Stimulated activated CD4-positive, alpha-beta T cell treated with anti-CD3 and anti-CD28 coated beads, Interleukin-1b, Interleukin-23, amount 100 ng/mL, for 1 hour (primary cell): ENCODE results near the gene ATP6AP2.
A peak's percentile ranks its signal among the peaks of the same experiment; 100 is the strongest.

Source experiments
- DNase-seq, 2 donors: peaks; one replicate each; pipeline ENCODE4 v3.0.0-alpha.2; 2020; ENCODE audit warnings: low read depth in 2 of 2

Gene ATP6AP2

GRCh38 chrX:40644176-40644575 is 63.4 kb downstream of the ATP6AP2 start:
- no peak for DNase-seq

- DNase-seq = no peak
Measured at GRCh38 chrX:40644821-40645358, 64.1 kb downstream of the ATP6AP2 start.

- no peak for DNase-seq
Measured at GRCh38 chrX:40646489-40647306, 65.9 kb downstream of the ATP6AP2 start.

GRCh38 chrX:40647307-40648197 is 66.8 kb downstream of the ATP6AP2 start, which contains the start of gene CXorf38:
CXorf38 (minus strand) TSS chrX:40647561; CDS start chrX:40647520, 41 bp downstream.
- DNase-seq = peak; percentile 78 to 80

GRCh38 chrX:40651620-40652223 is 71.0 kb downstream of the ATP6AP2 start:
- DNase-seq = peak; percentile 34 to 48

GRCh38 chrX:40652664-40653063 is 71.9 kb downstream of the ATP6AP2 start:
- no peak for DNase-seq

GRCh38 chrX:40653535-40653934 is 72.8 kb downstream of the ATP6AP2 start:
- no peak for DNase-seq
